HEK293 (cell line): ENCODE measurements around the gene SNAPIN.
A peak's percentile ranks its signal among the peaks of the same experiment; 100 is the strongest.

Experiments used
- ATF2 ChIP-seq: fragments of 450-650 bp; formaldehyde crosslinking; IDR thresholded peaks from 2 replicates; pipeline ENCODE4 v1.5.1; 2016; ENCODE audit warnings: missing biosample characterization, missing genetic modification characterization, low read depth
- KLF10 ChIP-seq: fragments of 450-650 bp; IDR thresholded peaks from 2 replicates; pipeline ENCODE4 v1.5.1; 2018; ENCODE audit warnings: missing biosample characterization, mild to moderate bottlenecking, missing genetic modification characterization
- KLF8 ChIP-seq: fragments of 450-650 bp; formaldehyde crosslinking; IDR thresholded peaks from 2 replicates; pipeline ENCODE4 v1.5.1; 2016; ENCODE audit warnings: missing biosample characterization, missing genetic modification characterization
- PATZ1 ChIP-seq: fragments of 450-650 bp; formaldehyde crosslinking; IDR thresholded peaks from 2 replicates; pipeline ENCODE4 v1.5.1; 2016; ENCODE audit warnings: missing biosample characterization, missing genetic modification characterization
- PBX3 ChIP-seq: sonication (generic); formaldehyde crosslinking; IDR thresholded peaks from 2 replicates; pipeline ENCODE4 v1.8.1; 2022; ENCODE audit warnings: mild to moderate bottlenecking, moderate library complexity, missing genetic modification reagents
- SCRT1 ChIP-seq: fragments of 450-650 bp; formaldehyde crosslinking; IDR thresholded peaks from 2 replicates; pipeline ENCODE4 v1.5.1; 2016; ENCODE audit warnings: missing biosample characterization, missing genetic modification characterization, borderline replicate concordance
- YY1 ChIP-seq: fragments of 450-650 bp; formaldehyde crosslinking; IDR thresholded peaks from 2 replicates; pipeline ENCODE4 v1.5.1; 2018; ENCODE audit warnings: missing biosample characterization, missing genetic modification characterization
- ZEB2 ChIP-seq: fragments of 450-650 bp; formaldehyde crosslinking; IDR thresholded peaks from 2 replicates; pipeline ENCODE4 v1.5.1; 2016; ENCODE audit warnings: missing biosample characterization, missing genetic modification characterization
- ZFHX2 ChIP-seq: fragments of 450-650 bp; formaldehyde crosslinking; conservative IDR thresholded peaks from 2 replicates; pipeline ENCODE4 v1.5.1; 2016; ENCODE audit warnings: missing biosample characterization, missing genetic modification characterization
- ZNF24 ChIP-seq: fragments of 450-650 bp; formaldehyde crosslinking; IDR thresholded peaks from 2 replicates; pipeline ENCODE4 v1.5.1; 2016; ENCODE audit warnings: missing biosample characterization, missing genetic modification characterization
- ZNF248 ChIP-seq: fragments of 450-650 bp; formaldehyde crosslinking; IDR thresholded peaks from 2 replicates; pipeline ENCODE4 v1.5.1; 2017; ENCODE audit warnings: missing biosample characterization, missing genetic modification characterization
- ZNF280D ChIP-seq: fragments of 450-650 bp; formaldehyde crosslinking; IDR thresholded peaks from 2 replicates; pipeline ENCODE4 v1.5.1; 2016; ENCODE audit warnings: missing biosample characterization, missing genetic modification characterization
- ZNF398 ChIP-seq: fragments of 450-650 bp; formaldehyde crosslinking; IDR thresholded peaks from 2 replicates; pipeline ENCODE4 v1.5.1; 2017; ENCODE audit warnings: missing biosample characterization, missing genetic modification characterization
- ZNF561 ChIP-seq: fragments of 450-650 bp; IDR thresholded peaks from 2 replicates; pipeline ENCODE4 v1.5.1; 2018; ENCODE audit warnings: missing biosample characterization, missing genetic modification characterization, borderline replicate concordance
- ZNF571 ChIP-seq: fragments of 450-650 bp; formaldehyde crosslinking; IDR thresholded peaks from 2 replicates; pipeline ENCODE4 v1.5.0; 2017; ENCODE audit warnings: missing biosample characterization, missing genetic modification characterization
- ZNF600 ChIP-seq: fragments of 450-650 bp; formaldehyde crosslinking; IDR thresholded peaks from 2 replicates; pipeline ENCODE4 v1.5.1; 2016; ENCODE audit warnings: missing biosample characterization, missing genetic modification characterization
- ZNF692 ChIP-seq: fragments of 450-650 bp; formaldehyde crosslinking; IDR thresholded peaks from 2 replicates; pipeline ENCODE4 v1.5.1; 2016; ENCODE audit warnings: missing biosample characterization, missing genetic modification characterization
- TF ChIP-seq, protein P1 (sequence below): fragments of 450-650 bp; formaldehyde crosslinking; IDR thresholded peaks from 2 replicates; pipeline ENCODE4 v1.5.1; 2016; ENCODE audit warnings: missing biosample characterization, missing genetic modification characterization
- TF ChIP-seq, protein P2 (sequence below): fragments of 450-650 bp; formaldehyde crosslinking; IDR thresholded peaks from 2 replicates; pipeline ENCODE4 v1.5.1; 2016; ENCODE audit warnings: missing biosample characterization, missing genetic modification characterization

SNAPIN gene

GRCh38 chr1:153658400-153659174 lies at the start of gene SNAPIN (continued):
- TF ChIP-seq ZNF398 (peak; percentile 26), ZFHX2 (tag by site-specific recombination) (peak; percentile 68), ZNF248 (tag by site-specific recombination) (no peak), SCRT1 (0 out of 2 replicates have a peak, but pooled peaks have one; percentile 7), ZNF571 (no peak), ZNF280D (tag by site-specific recombination) (no peak), ZNF600 (tag by site-specific recombination) (peak; percentile 61; the same call in 1 of the 2 replicates), ZNF692 (tag by site-specific recombination) (peak; percentile 95), ATF2 (tag by site-specific recombination) (no peak), YY1 (tag by site-specific recombination) (peak; percentile 84), KLF10 (tag by site-specific recombination) (peak; percentile 38; the same call in 1 of the 2 replicates), ZNF24 (0 out of 2 replicates have a peak, but pooled peaks have one; percentile 35), PATZ1 (peak; percentile 95), ZEB2 (peak; percentile 96), ZNF561 (tag by site-specific recombination) (peak; percentile 79; the same call in 1 of the 2 replicates), KLF8 (tag by site-specific recombination) (peak; percentile 88), PBX3 (CRISPR knock-in tag) (no peak)
- TF ChIP-seq, protein P1, sequence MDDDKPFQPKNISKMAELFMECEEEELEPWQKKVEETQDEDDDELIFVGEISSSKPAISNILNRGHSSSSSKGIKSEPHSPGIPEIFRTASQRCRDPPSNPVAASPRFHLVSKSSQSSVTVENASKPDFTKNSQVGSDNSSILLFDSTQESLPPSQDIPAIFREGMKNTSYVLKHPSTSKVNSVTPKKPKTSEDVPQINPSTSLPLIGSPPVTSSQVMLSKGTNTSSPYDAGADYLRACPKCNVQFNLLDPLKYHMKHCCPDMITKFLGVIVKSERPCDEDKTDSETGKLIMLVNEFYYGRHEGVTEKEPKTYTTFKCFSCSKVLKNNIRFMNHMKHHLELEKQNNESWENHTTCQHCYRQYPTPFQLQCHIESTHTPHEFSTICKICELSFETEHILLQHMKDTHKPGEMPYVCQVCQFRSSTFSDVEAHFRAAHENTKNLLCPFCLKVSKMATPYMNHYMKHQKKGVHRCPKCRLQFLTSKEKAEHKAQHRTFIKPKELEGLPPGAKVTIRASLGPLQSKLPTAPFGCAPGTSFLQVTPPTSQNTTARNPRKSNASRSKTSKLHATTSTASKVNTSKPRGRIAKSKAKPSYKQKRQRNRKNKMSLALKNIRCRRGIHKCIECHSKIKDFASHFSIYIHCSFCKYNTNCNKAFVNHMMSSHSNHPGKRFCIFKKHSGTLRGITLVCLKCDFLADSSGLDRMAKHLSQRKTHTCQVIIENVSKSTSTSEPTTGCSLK (tag by site-specific recombination), result no peak
- TF ChIP-seq, protein P2, sequence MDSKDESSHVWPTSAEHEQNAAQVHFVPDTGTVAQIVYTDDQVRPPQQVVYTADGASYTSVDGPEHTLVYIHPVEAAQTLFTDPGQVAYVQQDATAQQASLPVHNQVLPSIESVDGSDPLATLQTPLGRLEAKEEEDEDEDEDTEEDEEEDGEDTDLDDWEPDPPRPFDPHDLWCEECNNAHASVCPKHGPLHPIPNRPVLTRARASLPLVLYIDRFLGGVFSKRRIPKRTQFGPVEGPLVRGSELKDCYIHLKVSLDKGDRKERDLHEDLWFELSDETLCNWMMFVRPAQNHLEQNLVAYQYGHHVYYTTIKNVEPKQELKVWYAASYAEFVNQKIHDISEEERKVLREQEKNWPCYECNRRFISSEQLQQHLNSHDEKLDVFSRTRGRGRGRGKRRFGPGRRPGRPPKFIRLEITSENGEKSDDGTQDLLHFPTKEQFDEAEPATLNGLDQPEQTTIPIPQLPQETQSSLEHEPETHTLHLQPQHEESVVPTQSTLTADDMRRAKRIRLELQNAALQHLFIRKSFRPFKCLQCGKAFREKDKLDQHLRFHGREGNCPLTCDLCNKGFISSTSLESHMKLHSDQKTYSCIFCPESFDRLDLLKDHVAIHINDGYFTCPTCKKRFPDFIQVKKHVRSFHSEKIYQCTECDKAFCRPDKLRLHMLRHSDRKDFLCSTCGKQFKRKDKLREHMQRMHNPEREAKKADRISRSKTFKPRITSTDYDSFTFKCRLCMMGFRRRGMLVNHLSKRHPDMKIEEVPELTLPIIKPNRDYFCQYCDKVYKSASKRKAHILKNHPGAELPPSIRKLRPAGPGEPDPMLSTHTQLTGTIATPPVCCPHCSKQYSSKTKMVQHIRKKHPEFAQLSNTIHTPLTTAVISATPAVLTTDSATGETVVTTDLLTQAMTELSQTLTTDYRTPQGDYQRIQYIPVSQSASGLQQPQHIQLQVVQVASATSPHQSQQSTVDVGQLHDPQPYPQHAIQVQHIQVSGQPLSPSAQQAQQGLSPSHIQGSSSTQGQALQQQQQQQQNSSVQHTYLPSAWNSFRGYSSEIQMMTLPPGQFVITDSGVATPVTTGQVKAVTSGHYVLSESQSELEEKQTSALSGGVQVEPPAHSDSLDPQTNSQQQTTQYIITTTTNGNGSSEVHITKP (tag by site-specific recombination), result peak; percentile 99
